ENCODE data around the gene FCRLA.
"Not testable (repeated sequence)": the region's sequence is repeated elsewhere in the genome, so short reads cannot be mapped to it uniquely, and the experiment has no call there.

The FCRLA gene

DNA sequence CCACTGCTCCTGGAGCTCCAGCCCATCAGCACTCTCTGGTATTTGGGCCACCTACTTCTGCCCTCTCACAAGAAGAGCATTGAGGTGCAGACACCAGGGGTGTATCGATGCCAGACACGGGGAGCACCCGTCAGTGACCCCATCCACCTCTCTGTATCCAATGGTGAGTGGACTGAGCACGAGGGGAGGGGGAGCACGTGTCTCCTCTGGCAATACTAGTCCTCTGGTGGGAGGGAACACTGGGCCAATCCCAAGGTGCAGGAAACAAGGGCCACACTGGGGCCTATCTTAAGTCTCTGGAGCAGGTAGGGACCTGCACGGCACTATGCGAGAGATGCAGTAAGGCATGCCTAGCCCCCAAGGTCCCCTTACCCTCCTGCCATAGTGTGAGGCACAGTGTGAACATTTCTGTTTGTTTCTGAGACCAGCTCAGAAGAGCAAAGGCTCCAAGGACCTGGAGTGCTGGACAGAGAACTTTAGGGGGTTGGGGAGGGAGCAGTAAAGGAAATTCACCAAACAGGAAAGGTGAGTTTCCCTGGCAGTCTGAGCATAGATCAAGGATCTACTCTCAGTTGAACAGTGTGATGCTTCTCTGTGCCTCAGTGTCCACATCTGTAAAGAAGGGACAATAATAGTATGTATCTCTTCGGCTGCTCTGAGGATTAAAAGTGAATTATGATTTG is 16.6 kb downstream of the FCRLA start:
- TF ChIP-seq, protein P1, sequence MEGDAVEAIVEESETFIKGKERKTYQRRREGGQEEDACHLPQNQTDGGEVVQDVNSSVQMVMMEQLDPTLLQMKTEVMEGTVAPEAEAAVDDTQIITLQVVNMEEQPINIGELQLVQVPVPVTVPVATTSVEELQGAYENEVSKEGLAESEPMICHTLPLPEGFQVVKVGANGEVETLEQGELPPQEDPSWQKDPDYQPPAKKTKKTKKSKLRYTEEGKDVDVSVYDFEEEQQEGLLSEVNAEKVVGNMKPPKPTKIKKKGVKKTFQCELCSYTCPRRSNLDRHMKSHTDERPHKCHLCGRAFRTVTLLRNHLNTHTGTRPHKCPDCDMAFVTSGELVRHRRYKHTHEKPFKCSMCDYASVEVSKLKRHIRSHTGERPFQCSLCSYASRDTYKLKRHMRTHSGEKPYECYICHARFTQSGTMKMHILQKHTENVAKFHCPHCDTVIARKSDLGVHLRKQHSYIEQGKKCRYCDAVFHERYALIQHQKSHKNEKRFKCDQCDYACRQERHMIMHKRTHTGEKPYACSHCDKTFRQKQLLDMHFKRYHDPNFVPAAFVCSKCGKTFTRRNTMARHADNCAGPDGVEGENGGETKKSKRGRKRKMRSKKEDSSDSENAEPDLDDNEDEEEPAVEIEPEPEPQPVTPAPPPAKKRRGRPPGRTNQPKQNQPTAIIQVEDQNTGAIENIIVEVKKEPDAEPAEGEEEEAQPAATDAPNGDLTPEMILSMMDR (conservative IDR thresholded peaks at IDR 0.05; ENCODE audit: low read length), result no peak
- TF ChIP-seq EZH2phosphoT487 (IDR thresholded peaks at IDR 0.05; ENCODE audit: borderline replicate concordance), result no peak
- H3K9me3 ChIP-seq (ENCODE audit: insufficient read depth, low read depth, low read length), result no peaks in the 10 kb centered on the region
- H3F3A ChIP-seq (ENCODE audit: low read depth), result 0 out of 2 replicates have a peak, but pooled peaks cover 4% of the 10 kb centered on the region
- H3K4me2 ChIP-seq (ENCODE audit: low read depth, low read length, poor library complexity, severe bottlenecking), result no peak overlapping the region
- H3K4me3 ChIP-seq (ENCODE audit: low read length, poor library complexity, severe bottlenecking), result no peak overlapping the region
- no peaks in the 10 kb centered on the region for H3K36me3 ChIP-seq (ENCODE audit: insufficient read depth, low read length)
- no peak overlapping the region for H3K9ac ChIP-seq (ENCODE audit: low read depth, low read length, poor library complexity, severe bottlenecking)
- no peak overlapping the region for H2AFZ ChIP-seq (ENCODE audit: low read length)
- peaks cover 16% of the 10 kb centered on the region for H3K4me1 ChIP-seq (ENCODE audit: insufficient read depth, low read length, poor library complexity, severe bottlenecking)
- H3K9me2 ChIP-seq (replicated peaks; ENCODE audit: low read depth, low read length), result no peaks in the 10 kb centered on the region
- H4K20me1 ChIP-seq (ENCODE audit: insufficient read depth, low read length, poor library complexity, severe bottlenecking), result no peaks in the 10 kb centered on the region
- H3K27me3 ChIP-seq (ENCODE audit: insufficient read depth, low read length, poor library complexity, severe bottlenecking), result no peaks in the 10 kb centered on the region
- H3K79me2 ChIP-seq (ENCODE audit: insufficient read depth, low read length), result no peaks in the 10 kb centered on the region

DNA sequence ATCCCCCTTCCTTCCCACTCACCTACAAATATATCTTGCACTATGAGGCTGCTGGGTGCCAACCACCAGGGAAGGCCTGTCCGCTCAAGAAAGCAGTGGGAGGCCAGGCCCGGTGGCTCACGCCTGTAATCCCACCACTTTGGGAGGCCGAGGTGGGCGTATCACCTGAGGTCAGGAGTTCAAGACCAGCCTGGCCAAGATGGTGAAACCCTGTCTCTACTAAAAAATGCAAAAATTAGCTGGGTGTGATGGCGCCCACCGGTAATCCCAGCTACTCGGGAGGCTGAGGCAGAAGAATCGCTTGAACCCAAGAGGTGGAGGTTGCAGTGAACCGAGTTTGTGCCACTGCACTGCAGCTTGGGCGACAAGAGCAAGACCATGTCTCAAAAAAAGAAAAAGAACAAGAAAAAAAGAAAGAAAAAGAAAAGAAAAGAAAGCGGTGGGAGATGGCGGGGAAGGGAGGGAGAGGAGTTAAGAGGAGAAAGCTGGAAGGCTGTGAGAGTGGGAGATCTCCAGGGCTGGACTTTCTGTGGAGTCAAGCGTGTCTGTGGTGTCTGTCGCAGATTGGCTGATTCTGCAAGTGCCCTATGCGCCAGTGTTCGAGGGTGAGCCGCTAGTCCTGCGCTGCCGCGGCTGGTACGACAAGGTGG is 18.4 kb downstream of the FCRLA start:
- Histone ChIP-seq H2AFZ (ENCODE audit: low read length) (0 out of 2 replicates have a peak overlapping the region, but pooled peaks have one; percentile 68), H3K4me1 (ENCODE audit: insufficient read depth, low read length, poor library complexity, severe bottlenecking) (peaks cover 16% of the 10 kb centered on the region), H3K9ac (ENCODE audit: low read depth, low read length, poor library complexity, severe bottlenecking) (peak overlapping the region; percentile 93), H3K4me3 (ENCODE audit: low read length, poor library complexity, severe bottlenecking) (peak overlapping the region; percentile 83), H3K4me2 (ENCODE audit: low read depth, low read length, poor library complexity, severe bottlenecking) (peak overlapping the region; percentile 93)
- not testable (repeated sequence) for H3K9me2 ChIP-seq (replicated peaks; ENCODE audit: low read depth, low read length); H3K79me2 ChIP-seq (ENCODE audit: insufficient read depth, low read length); H3K36me3 ChIP-seq (ENCODE audit: insufficient read depth, low read length); H3K27me3 ChIP-seq (ENCODE audit: insufficient read depth, low read length, poor library complexity, severe bottlenecking); H4K20me1 ChIP-seq (ENCODE audit: insufficient read depth, low read length, poor library complexity, severe bottlenecking); H3F3A ChIP-seq (ENCODE audit: low read depth); H3K9me3 ChIP-seq (ENCODE audit: insufficient read depth, low read depth, low read length)

- H3K4me3 ChIP-seq (ENCODE audit: low read length, poor library complexity, severe bottlenecking), result peak overlapping the region; percentile 83
- no peaks in the 10 kb centered on the region for H3K9me2 ChIP-seq (replicated peaks; ENCODE audit: low read depth, low read length)
- no peaks in the 10 kb centered on the region for H3K36me3 ChIP-seq (ENCODE audit: insufficient read depth, low read length)
- H2AFZ ChIP-seq (ENCODE audit: low read length), result peak overlapping the region; percentile 68
- no peaks in the 10 kb centered on the region for H4K20me1 ChIP-seq (ENCODE audit: insufficient read depth, low read length, poor library complexity, severe bottlenecking)
- peak overlapping the region; percentile 93 for H3K9ac ChIP-seq (ENCODE audit: low read depth, low read length, poor library complexity, severe bottlenecking)
- no peaks in the 10 kb centered on the region for H3K27me3 ChIP-seq (ENCODE audit: insufficient read depth, low read length, poor library complexity, severe bottlenecking)
- H3F3A ChIP-seq (ENCODE audit: low read depth), result 0 out of 2 replicates have a peak, but pooled peaks cover 4% of the 10 kb centered on the region
- H3K79me2 ChIP-seq (ENCODE audit: insufficient read depth, low read length), result no peaks in the 10 kb centered on the region
- TF ChIP-seq, protein P1 (conservative IDR thresholded peaks at IDR 0.05; ENCODE audit: low read length), result 0 out of 2 replicates have a peak, but pooled peaks have one; percentile 9
- no peak for TF ChIP-seq EZH2phosphoT487 (IDR thresholded peaks at IDR 0.05; ENCODE audit: borderline replicate concordance)
- H3K4me1 ChIP-seq (ENCODE audit: insufficient read depth, low read length, poor library complexity, severe bottlenecking), result peaks cover 16% of the 10 kb centered on the region
- peak overlapping the region; percentile 93 for H3K4me2 ChIP-seq (ENCODE audit: low read depth, low read length, poor library complexity, severe bottlenecking)
- no peaks in the 10 kb centered on the region for H3K9me3 ChIP-seq (ENCODE audit: insufficient read depth, low read depth, low read length)
These were observed 19.0 kb downstream of the FCRLA start for GRCh38 chr1:161725908-161726472.

Data from Loucy (cell line).